ENCODE measurements around the gene UFSP2. TPM values are rescaled to one million over a fixed set of nuclear protein-coding genes. Genes with fewer than 3 reads are reported as not detected.
A peak's percentile ranks its signal among the peaks of the same experiment; 100 is the strongest.

UFSP2 gene
- total RNA-seq, 1 donor, result 42.7 TPM

GRCh38 chr4:185468999-185469398 lies 43.2 kb upstream of the UFSP2 start:
- no peak for DNase-seq (ENCODE audit: low read depth)
- no peak overlapping the region for H3K4me3 ChIP-seq (ENCODE audit: low read depth, low read length)
- no peak for TF ChIP-seq CTCF (IDR thresholded peaks at IDR 0.05; ENCODE audit: insufficient read depth, low read depth, low read length)

- DNase-seq (ENCODE audit: low read depth), result no peak
- TF ChIP-seq CTCF (IDR thresholded peaks at IDR 0.05; ENCODE audit: insufficient read depth, low read depth, low read length), result no peak
- H3K4me3 ChIP-seq (ENCODE audit: low read depth, low read length), result no peak overlapping the region
Observed at GRCh38 chr4:185467991-185468390, 42.2 kb upstream of the UFSP2 start.

- DNase-seq (ENCODE audit: low read depth), result no peak
- no peak overlapping the region for H3K4me3 ChIP-seq (ENCODE audit: low read depth, low read length)
- no peak for TF ChIP-seq CTCF (IDR thresholded peaks at IDR 0.05; ENCODE audit: insufficient read depth, low read depth, low read length)
Observed at GRCh38 chr4:185467101-185467500, 41.3 kb upstream of the UFSP2 start.

GRCh38 chr4:185465707-185466106 lies 39.9 kb upstream of the UFSP2 start:
- H3K4me3 ChIP-seq (ENCODE audit: low read depth, low read length), result no peak overlapping the region
- TF ChIP-seq CTCF (IDR thresholded peaks at IDR 0.05; ENCODE audit: insufficient read depth, low read depth, low read length), result no peak
- DNase-seq (ENCODE audit: low read depth), result no peak

GRCh38 chr4:185464887-185465286 lies 39.1 kb upstream of the UFSP2 start:
- peak; percentile 40 for DNase-seq (ENCODE audit: low read depth)
- no peak overlapping the region for H3K4me3 ChIP-seq (ENCODE audit: low read depth, low read length)
- no peak for TF ChIP-seq CTCF (IDR thresholded peaks at IDR 0.05; ENCODE audit: insufficient read depth, low read depth, low read length)

- no peak for DNase-seq (ENCODE audit: low read depth)
- TF ChIP-seq CTCF (IDR thresholded peaks at IDR 0.05; ENCODE audit: insufficient read depth, low read depth, low read length), result no peak
- H3K4me3 ChIP-seq (ENCODE audit: low read depth, low read length), result no peak overlapping the region
Observed at GRCh38 chr4:185464183-185464582, 38.4 kb upstream of the UFSP2 start.

GRCh38 chr4:185463541-185463940 lies 37.8 kb upstream of the UFSP2 start:
- no peak for TF ChIP-seq CTCF (IDR thresholded peaks at IDR 0.05; ENCODE audit: insufficient read depth, low read depth, low read length)
- no peak for DNase-seq (ENCODE audit: low read depth)
- H3K4me3 ChIP-seq (ENCODE audit: low read depth, low read length), result no peak overlapping the region

All from fibroblast of villous mesenchyme (primary cell).